ENCODE results near the gene AGO4.
"Not testable (repeated sequence)": the region's sequence is repeated elsewhere in the genome, so short reads cannot be mapped to it uniquely, and the experiment has no call there.

Gene AGO4

DNA sequence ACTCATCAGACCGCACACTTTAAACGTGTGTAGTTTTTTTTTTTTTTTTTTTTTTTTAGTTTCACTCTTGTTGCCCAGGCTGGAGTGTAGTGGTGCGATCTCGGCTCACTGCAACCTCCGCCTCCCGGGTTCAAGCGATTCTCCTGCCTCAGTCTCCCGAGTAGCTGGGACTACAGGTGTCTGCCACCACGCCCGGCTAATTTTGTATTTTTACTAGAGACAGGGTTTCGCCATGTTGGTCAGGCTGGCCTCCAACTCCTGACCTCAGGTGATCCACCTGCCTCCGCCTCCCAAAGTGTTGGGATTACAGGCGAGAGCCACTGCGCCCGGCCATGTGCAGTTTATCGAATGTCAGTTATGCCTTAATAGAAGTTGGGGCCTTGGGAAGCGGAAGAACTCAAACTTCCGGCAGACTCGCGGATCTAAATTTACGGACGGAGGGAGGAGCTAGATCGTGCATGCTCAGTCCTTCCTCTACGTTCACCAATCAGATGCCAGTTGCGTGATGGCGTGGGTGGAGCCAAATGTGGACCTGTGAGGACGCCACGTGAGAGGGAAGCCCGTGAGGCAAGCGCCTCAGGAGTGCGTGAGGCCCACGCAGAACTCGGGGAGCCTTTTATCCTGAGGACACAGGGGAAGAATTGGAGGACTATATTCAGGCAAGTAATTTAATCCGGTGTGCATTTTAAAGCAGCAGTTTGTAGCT, 61.6 kb downstream of the AGO4 start:
- DNase-seq, result not testable (repeated sequence)

DNA sequence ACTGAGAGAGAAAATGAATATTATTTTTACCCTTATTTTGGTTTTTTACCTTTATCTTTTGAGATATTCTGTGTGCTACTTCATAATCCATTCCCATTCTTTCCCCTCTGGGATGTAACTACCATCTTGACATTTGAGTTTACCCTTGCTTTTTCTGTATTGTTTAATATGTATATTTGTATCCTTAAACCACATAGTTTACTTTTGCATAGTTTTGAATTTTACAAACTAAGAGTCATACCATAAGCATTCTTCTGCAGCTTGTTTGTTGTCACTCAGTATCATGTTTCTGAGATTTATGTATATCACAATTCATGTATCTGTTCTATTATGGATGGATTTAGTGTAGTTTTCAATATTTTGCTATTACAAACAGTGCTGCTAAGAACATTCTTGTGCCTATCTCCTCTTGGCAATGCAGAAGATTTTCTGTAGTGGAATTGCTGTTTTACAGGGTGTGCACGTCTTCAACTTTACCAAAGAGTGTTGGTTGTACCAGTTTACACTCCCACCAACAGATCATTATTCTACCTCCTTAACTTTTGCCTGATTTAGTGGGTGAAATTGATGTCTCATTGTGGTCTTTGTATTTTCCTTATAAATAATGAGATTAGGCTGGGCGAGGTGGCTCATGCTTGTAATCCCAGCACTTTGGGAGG, 63.0 kb downstream of the AGO4 start:
- no peak for DNase-seq

DNA sequence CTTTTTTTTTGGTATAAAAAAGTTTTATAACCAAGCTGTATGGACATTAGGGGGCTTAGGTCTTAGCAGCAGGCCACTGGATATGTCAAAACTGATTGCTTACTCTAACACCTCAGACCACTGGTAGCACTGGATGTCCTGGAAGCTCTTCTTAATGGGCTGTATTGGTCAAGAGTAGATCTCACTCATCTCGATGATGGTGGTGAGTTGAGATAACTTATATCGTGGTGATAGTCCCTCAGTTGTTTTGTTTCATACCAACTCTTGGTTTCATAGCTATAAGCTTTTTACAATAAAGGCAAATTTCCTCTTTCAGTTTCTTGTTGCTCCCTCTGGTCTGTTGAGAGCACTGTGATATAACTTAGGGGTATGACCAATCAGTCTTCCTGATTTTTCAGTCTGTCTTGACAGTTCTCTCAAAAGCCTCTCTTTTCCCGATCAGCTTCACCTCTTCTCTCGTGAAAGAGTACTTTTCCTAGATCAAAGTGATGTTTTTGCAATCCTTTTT, 65.5 kb downstream of the AGO4 start:
- no peak for DNase-seq

DNA sequence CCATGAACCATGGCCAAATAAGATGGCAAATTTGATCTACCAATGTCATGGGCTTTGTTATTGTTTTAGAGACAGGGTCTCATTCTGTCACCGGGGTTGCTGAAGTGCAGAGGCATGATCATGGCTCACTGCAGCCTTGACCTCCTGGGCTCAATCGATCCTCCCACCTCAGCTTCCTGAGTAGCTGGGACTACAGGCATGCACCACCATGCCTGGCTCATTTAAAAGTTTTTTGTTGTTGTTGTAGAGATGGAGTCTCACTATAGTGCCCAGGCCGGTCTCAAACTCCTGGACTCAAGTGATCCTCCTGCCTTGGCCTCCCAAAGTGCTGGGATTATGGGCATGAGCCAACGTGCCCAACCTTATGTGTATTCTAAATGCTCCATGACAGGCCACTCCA, 66.3 kb downstream of the AGO4 start:
- not testable (repeated sequence) for DNase-seq

DNA sequence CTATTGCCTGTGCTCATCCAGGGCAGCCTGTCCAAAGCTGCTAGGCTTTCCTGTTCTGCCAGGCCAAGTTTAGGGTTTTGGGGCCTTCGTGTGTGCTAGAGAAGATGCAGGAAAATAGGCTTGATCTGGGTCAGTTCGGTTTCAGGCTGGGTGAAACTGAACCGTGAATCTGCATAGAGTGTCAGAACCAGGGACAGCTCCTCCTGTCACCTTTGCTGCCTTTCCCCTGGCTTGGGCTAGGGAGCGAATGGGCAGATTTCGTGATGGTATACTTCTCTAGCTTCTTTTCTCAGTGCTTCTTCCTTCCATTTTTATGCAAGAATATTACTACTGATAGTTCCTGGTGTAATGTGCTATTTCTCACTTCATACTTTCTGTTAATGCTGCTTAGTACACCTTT, 69.2 kb downstream of the AGO4 start:
- no peak for DNase-seq

DNA sequence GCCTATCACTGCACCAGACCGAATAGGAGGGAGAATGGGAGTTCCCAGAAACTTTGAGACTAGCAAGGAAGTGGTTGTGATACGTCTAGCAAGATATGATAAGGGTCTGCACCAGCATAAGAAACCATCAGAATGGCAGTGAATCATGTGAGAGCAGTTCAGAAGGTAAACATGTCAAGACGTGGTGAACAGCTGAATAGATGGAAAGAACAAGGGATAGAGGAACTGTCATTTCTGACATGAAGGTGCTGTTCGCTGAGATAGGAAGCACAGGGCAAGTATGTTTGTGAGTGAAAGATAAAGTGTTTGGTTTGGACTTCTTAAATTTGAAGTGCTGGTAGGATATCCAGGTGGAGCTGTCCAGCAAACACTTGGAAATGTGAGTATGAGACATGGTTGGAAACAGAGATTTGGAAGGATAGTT, 74.0 kb downstream of the AGO4 start:
- no peak for DNase-seq

DNA sequence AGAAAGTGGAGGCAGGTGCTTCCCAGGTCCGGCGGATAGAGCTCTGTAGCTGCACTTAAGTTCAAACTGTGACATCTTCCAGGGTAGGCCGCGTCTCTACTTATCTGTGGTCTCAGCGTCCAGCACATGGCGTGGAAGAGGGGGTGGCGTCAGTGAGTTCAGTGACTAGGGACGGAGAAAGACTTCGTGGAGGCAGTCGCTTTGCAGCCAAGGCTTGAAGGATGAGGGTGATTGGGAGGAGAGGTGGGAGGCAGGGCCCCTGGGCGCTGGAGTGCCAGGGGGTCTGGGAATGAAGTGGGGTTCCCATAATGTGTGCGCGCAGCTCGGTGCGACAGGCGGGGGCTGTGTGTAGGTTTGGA, 74.7 kb downstream of the AGO4 start:
- DNase-seq, result peak in 1 of 2 experiments; percentile 4

DNA sequence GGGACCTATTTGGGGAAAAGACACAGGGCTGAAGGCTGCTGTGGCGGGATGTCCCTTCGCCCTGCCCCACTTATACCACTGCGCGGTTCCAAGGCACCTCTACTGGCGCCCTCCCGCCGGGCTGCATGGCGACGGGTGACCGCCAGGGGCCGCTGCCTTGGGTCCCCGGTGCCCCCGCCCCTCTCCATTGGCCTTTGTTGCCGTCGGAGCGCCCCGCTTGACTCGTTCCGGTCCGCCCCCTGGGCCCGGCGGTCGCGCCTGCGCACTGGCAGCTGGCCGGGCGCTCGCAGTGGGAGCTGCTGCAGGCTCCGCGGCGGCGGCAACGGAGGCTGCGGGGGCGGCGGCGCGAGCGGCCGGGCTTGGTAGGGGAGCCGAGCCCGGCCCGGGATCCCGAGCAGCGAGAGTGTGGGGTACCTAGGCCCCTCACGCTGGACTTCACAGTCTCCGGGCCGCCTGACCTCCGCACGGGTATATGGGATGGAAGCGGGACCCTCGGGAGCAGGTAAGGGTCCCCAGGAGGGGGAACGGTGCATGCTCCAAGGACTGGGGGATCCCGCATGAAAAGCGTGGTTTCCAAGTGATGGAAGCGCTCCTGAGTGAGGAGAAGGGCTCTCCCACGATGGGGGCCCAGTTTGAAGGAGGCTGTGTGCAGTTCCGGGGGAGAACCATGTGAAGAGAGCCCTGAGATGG, 75.3 kb downstream of the AGO4 start, which contains the start of gene AGO1:
Gene AGO1 (plus strand): TSS at position 265 of the 690 bp plus-strand sequence. CDS start 213 bp downstream, at position 478.
- peak; percentile 97 for DNase-seq

DNA sequence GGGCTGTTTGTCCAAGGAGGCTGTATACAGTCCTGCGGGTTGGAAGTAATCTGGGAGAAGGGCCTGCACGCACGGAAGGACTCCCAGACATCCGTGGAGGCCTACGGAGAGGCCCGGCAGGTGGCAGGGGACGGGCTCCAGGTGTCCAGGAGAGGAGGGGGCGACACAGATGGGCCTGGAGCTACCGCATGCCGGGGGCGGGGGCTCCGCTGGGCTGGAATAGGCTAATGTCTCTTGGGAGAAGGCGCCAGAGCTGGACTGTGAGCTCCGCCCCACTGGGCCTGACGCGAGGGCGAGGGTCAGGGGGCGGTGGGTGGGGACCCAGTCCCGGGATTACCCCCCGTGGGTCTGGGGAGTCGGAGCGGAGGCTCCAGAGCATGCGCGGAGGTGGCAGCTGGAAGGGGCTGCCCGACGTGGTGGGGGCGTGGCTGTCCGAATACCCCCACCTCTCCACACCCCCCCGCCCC, 75.9 kb downstream of the AGO4 start:
- DNase-seq, result peak; percentile 42 to 59

DNA sequence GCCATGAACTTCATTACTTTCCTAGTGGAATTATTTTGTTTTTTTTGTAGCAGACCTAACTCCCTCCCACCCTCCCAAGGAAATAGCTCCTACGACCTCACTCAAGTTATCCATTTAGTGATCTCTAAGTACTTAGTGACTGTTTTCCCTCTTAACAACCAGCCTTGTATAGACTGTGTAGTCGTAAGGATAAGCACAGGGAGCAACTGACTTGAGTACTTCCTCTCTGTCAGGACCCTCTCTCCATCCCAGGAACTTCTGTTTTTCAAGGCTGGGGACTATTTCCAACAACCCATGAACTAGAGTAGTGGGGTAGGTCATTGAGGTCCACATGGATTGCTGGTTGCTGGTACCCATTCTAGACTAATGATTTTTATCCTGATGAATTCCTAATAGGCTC, 77.1 kb downstream of the AGO4 start:
- no peak for DNase-seq

DNA sequence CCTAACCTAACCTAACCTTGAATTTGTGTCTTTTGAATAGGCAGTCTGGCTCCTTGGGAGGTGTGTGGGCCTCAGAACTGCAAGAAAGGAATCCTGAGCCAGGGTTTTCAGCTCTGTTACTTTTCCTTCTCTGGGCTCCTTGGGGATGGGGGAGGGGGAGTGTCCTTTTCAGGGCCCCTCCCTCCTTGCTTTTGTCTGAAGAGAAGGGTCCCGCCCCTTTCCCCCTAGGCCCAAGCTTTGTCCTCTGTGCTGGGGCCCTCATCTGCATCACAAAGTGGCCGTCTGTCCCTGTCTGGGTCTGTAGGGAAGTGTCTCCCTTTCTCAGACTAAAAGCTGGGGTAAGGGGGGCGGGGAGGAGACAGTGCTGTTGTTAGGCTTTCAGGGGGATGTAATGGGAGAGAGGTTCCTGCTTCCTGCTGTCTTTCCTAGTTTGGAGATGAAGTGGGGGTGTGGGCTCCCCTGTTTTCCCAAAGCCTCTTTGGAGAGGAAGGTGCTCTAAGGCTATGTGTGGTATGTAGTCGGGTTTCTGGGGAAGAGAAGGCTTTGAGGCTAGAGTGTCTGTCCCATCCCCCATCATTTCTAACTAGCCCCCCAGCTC, 78.2 kb downstream of the AGO4 start:
- DNase-seq, result no peak

DNA sequence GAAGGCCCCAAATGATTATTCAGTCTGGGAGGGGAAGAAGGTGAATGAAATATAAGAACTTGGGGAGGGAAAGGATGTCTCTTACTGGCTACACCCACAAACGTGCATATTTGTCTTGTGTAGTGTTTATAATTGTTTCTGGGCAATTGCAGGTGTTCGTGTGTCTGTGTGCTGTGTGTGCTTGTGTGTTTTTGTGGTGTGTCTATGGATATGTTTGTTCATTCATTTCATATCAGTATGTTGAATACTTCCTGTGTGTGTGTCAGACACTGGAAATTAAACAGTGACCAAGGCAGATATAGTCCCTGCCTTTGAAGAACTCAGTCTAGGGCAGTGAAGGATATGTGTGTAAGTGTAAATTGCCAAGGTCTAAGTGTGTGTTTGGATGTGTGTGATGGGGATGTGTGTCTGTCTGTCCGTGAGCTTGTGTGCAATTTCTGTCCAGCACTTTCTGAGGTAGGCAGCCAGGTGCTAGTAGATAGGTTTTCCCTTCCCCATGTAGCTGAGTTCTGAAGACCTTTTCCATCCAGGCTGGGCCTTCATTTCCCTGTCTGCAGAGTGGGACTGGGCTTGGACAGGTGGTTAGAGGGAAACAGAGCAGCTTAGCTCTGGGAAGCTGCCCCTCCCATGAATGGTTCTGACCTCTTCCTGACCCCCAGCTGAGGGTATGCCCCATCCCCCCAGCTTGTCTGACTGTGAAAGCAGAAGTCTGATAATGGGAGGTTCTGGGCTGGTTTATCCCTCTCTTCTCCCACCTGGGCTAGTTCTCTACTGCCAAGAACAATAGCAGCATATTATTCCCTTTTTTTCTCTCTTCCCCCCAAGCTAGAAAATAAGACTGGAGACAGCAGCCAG, 79.0 kb downstream of the AGO4 start:
- DNase-seq, result no peak

DNA sequence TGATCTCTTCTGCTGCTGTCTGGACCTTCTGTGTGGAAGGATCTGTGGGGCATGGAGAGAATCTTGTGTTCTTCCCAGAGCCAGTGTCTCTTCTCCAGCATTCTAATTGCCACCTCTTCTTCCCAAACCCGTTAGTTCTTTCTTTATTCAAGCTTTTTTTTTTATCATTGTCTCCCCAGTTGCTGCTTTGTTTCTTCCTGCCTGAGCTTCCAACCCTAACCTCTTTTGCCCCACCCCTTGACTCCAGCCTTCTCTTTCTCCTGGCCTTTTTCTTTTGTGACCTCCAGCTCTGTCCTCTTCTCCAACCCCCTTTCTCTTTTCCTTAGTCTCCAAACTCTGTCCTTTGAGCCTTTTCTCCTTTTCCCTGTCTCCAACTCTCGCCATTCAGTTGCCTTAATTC, 79.7 kb downstream of the AGO4 start:
- no peak for DNase-seq

DNA sequence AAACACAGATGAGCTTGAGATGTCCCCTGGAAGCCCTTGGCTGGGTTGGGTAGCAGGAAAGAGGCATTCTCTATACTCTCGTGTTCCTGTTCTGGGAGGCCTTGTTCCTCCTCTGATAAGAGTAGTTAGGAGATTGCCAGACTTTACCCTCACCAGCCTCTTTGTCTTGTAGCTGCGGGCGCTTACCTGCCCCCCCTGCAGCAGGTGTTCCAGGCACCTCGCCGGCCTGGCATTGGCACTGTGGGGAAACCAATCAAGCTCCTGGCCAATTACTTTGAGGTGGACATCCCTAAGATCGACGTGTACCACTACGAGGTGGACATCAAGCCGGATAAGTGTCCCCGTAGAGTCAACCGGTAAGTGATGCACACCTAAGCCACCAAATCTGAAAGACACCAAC, 80.4 kb downstream of the AGO4 start:
- DNase-seq, result no peak

DNA sequence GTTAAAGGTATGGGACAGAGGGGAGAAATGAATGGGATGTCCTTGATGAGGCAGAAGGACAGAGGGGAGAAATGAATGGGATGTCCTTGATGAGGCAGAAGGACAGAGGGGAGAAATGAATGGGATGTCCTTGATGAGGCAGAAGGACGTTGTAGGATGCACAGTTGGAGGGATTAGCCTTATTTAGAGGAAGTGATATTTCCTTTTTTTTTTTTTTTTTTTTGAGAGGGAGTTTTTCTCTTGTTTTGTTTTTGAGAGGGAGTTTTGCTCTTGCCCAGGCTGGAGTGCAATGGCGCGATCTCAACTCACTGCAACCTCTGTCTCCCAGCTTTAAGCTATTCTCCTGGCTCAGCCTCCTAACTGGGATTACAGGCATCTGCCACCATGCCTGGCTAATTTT, 81.2 kb downstream of the AGO4 start:
- not testable (repeated sequence) for DNase-seq

DNA sequence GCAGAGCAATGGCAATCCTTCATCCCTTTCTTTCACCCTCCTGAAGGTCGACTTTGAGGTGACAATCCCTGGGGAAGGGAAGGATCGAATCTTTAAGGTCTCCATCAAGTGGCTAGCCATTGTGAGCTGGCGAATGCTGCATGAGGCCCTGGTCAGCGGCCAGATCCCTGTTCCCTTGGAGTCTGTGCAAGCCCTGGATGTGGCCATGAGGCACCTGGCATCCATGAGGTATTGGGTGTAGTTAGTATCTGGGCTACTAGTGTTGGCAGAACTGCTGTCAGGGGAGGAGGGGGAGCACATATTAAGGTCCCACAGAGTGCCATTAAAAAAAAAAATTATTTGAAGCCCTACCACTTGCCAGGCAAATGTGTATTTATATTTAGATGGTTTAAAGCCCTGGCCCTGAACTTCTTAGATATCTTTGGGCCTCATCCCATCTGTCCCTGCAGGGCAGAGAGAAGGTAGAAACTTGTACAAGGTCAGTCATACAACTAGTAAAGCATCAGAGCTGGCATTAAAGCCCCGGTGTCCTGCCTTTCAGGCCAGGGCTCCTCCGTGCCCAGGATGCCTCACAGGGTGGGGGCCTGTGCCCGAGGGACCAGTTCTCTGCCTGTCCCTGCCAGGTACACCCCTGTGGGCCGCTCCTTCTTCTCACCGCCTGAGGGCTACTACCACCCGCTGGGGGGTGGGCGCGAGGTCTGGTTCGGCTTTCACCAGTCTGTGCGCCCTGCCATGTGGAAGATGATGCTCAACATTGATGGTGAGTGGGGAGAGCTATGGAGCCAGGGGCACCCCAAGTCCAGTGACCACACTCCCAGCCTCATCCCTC, 85.4 kb downstream of the AGO4 start:
- DNase-seq, result no peak

DNA sequence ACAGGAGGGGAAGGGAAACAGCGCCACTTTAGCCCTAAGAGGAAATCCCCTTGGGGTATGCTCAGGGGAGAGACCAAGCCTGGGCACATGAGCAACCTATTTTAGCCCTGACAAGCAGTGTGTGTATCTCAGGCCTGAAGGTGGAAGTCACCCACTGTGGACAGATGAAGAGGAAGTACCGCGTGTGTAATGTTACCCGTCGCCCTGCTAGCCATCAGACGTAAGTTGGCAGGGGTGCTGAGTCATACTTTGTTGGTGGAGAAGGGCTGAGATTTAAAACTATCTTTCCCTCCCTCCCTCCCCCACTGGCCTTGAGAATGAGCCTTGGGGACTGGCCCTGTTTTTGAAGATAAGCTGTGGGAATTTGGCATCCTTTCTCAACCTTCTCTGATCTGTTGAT, 86.4 kb downstream of the AGO4 start:
- no peak for DNase-seq

DNA sequence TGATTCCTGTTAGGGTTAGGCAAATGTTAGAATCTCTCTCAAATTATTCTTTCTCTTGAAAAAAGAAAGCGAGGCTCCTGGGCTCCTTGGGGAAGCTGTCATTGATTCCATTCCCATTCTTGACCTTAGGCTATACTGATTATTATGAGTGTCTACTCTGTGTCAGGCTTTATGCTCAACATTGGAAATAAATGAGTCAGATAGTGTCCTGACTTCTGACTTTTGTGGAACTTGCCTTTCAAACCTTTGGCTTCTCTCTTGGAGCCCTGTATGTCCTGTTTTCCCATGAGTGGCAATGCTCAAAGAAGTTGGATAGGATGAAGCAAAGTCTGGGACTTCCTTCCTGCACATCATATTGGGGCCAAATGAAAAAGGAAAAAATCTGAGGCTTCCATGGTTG, 86.8 kb downstream of the AGO4 start:
- no peak for DNase-seq

DNA sequence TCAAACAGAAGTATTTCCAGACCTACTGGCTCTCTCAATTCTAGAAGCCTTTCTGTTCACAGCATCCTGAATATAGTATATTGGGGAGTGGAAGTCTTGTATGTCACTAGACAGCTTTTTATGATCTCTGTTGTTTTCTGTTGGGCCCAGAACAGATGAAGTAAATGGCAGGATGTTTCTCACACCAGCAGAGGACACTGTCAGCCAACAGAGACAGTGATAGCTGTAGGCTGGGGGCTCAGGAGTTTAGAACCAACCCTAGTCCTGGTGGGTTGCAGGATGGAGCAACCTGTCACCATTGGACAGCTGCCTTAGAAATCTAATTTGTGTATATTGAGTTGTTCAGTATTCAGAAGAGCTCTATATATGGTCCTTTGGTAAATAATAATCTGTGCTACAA, 92.1 kb downstream of the AGO4 start:
- no peak for DNase-seq

DNA sequence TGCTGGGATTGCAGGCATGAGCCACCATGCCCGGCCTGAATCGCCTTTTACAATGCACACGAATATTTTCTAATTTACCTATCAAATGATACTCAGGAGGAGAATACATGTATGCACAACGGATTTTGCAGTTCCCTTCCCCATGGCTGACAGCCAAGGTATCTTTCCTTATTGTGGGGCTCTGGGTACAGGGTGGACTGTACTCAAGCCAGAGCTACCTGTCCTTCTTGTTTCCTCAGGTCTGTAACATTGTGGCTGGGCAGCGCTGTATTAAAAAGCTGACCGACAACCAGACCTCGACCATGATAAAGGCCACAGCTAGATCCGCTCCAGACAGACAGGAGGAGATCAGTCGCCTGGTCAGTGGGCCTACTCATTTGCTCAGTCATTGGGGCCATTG, 93.4 kb downstream of the AGO4 start:
- DNase-seq, result no peak

DNA sequence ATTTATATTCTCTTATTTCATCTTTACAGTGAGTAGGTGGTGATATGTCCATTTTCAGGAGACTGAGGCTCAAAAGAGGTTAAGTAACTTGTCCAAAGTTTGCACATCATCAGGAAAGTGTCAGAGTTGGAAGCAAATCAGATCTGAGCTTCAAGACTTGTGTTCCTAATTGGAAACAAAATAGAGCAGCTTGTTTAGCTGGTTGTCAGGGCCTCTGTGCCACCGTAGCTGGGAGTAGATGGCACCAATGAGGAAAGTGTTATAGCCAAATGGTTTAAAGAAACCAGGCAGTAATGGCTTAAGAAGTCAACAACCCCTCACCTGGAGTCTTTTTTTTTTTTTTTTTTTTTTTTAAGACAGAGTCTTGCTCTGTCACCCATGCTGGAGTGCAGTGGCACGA, 94.9 kb downstream of the AGO4 start:
- no peak for DNase-seq
